Measurements from ENCODE around the gene SLC22A23.

SLC22A23 gene

GRCh38 chr6:3501826-3502500, 45.1 kb upstream of the SLC22A23 start:
- H3K9me3 ChIP-seq, result no peaks in the 10 kb centered on the region
- peaks cover 16% of the 10 kb centered on the region for H3K27me3 ChIP-seq
- no peak overlapping the region for H3K4me3 ChIP-seq (ENCODE audit: low read depth in 1 of 2, low read length in 1 of 2)
- H3K27ac ChIP-seq, result no peak overlapping the region
- no peaks in the 10 kb centered on the region for H3K4me1 ChIP-seq (ENCODE audit: control insufficient read depth in 1 of 2, insufficient read depth in 1 of 2, low read depth in 1 of 2, low read length in 1 of 2)
- TF ChIP-seq CTCF (IDR thresholded peaks at IDR 0.05), result no peak
- no peaks in the 10 kb centered on the region for H3K36me3 ChIP-seq

GRCh38 chr6:3500262-3501014, 43.6 kb upstream of the SLC22A23 start:
- no peaks in the 10 kb centered on the region for H3K36me3 ChIP-seq
- no peaks in the 10 kb centered on the region for H3K4me1 ChIP-seq (ENCODE audit: control insufficient read depth in 1 of 2, insufficient read depth in 1 of 2, low read depth in 1 of 2, low read length in 1 of 2)
- H3K27ac ChIP-seq, result no peak overlapping the region
- H3K4me3 ChIP-seq (ENCODE audit: low read depth in 1 of 2, low read length in 1 of 2), result no peak overlapping the region
- H3K9me3 ChIP-seq, result no peaks in the 10 kb centered on the region
- no peak for TF ChIP-seq CTCF (IDR thresholded peaks at IDR 0.05)
- peaks cover 14% of the 10 kb centered on the region for H3K27me3 ChIP-seq

GRCh38 chr6:3499603-3500002, 42.8 kb upstream of the SLC22A23 start:
- Histone ChIP-seq H3K36me3 (no peaks in the 10 kb centered on the region), H3K4me1 (ENCODE audit: control insufficient read depth in 1 of 2, insufficient read depth in 1 of 2, low read depth in 1 of 2, low read length in 1 of 2) (no peaks in the 10 kb centered on the region), H3K27ac (no peak overlapping the region), H3K4me3 (ENCODE audit: low read depth in 1 of 2, low read length in 1 of 2) (no peak overlapping the region), H3K9me3 (no peaks in the 10 kb centered on the region), H3K27me3 (peaks cover 9% of the 10 kb centered on the region)
- TF ChIP-seq CTCF (IDR thresholded peaks at IDR 0.05), result no peak

GRCh38 chr6:3496395-3496794, 39.5 kb upstream of the SLC22A23 start:
- TF ChIP-seq CTCF (IDR thresholded peaks at IDR 0.05), result no peak
- Histone ChIP-seq H3K36me3 (no peaks in the 10 kb centered on the region), H3K4me1 (ENCODE audit: control insufficient read depth in 1 of 2, insufficient read depth in 1 of 2, low read depth in 1 of 2, low read length in 1 of 2) (peaks cover 0 to 2% of the 10 kb centered on the region in 2 experiments), H3K4me3 (ENCODE audit: low read depth in 1 of 2, low read length in 1 of 2) (no peak overlapping the region), H3K9me3 (no peaks in the 10 kb centered on the region), H3K27ac (no peak overlapping the region), H3K27me3 (peaks cover 20% of the 10 kb centered on the region)

GRCh38 chr6:3494391-3495100, 37.7 kb upstream of the SLC22A23 start:
- Histone ChIP-seq H3K27me3 (peaks cover 21% of the 10 kb centered on the region), H3K4me1 (ENCODE audit: control insufficient read depth in 1 of 2, insufficient read depth in 1 of 2, low read depth in 1 of 2, low read length in 1 of 2) (peaks cover 0 to 2% of the 10 kb centered on the region in 2 experiments), H3K4me3 (ENCODE audit: low read depth in 1 of 2, low read length in 1 of 2) (no peak overlapping the region), H3K9me3 (no peaks in the 10 kb centered on the region), H3K36me3 (no peaks in the 10 kb centered on the region), H3K27ac (no peak overlapping the region)
- no peak for TF ChIP-seq CTCF (IDR thresholded peaks at IDR 0.05)

All from neutrophil (primary cell).